ENCODE measurements around the gene RAX.

Gene RAX

DNA sequence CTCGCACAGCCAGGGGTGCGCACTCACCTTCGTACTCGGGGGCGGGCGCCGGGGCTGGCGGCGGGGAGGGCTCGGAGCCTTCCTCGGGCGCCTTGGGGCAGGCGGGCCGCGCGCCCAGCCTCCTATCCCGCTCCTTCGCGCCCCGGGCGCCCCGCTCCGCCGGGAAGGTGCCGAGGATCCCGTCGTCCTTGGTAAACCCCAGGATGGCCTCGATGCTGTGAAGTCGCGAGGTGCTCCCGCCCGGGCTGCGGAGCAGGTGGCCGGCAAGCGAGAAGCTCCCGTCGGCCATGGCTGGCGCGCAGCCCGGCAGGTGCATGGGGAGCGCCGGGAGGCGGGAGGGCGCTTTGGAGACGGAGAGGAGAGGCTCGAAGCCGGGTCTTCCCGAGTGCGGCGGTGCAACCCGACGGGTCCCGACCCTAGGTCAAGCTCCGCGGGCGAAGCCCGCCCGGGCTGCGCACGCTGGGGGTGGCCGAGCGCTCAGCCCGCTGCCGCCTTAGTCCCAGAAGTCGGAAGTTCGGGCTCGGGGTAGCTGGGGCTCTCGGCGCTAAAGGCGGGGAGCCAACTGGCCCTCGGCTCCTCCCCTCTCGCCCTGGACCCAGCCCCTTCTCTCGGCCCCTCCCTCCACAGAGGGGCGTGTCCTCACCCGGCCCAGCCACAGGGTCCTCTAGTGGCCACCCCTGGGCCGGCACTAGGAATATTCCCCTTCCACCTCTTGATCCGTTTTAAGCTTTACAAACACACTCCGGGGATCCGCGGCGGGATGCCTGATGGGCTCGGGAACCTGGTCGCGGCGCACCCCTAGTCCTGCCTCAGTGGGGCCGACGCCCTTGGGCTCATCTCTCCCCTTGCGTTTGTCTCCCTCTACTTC is at the start of gene RAX:
TSS of gene RAX (minus strand) at position 564 of the 868 bp plus-strand sequence. CDS start at position 316, 248 bp downstream.
- no peak for DNase-seq (ENCODE audit: low read depth)

DNA sequence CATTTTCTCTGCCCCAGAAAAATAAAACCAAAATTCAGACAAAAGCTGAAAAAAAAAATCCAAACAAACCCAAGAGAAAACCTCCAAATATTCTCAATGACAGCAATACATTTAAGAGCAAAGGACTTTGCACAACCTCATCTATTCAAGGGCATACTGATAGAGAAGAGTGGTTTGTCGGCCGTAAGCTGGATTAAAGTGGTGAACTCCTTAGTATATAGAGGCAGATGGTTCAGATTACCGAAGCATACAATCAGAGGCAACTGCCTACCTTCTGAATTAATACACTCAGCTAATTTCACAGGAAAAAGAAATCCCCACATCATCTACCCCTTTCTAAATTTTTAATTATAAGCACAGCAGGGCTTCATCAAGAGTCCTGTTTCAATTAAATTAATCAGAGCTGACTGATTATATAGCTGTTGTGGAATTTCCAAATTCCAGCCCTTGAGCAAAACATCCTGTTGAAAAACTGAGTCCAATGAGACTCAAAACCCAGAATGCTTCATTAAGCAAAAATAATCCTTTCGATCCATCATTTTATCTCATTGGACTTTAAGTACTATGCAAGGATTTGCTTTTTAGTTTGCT is 45.3 kb upstream of the RAX start, which contains the start of gene CPLX4:
TSS of gene CPLX4 (minus strand) at position 190 of the 591 bp plus-strand sequence. CDS start at position 3, 187 bp downstream.
- no peak for DNase-seq (ENCODE audit: low read depth)

DNA sequence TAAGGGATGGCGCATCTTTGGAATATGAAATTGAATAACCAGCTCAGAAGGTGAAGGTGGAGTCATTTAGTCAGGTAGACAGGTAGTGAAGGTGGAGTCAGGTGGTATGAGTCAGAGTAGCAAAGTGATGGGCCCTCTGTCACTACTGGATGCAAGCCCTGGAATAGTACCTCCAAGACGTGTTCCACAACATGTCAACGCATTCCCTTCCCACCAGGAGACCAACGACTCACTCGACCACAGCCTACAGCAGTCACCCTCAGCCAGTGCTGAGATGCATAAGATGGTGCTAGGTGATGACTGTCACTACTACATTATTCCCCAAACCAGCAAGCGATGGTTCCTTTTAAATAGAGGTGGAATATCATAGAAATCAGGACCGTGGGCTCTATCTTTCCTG is 38.4 kb upstream of the RAX start:
- no peak for DNase-seq (ENCODE audit: low read depth)

DNA sequence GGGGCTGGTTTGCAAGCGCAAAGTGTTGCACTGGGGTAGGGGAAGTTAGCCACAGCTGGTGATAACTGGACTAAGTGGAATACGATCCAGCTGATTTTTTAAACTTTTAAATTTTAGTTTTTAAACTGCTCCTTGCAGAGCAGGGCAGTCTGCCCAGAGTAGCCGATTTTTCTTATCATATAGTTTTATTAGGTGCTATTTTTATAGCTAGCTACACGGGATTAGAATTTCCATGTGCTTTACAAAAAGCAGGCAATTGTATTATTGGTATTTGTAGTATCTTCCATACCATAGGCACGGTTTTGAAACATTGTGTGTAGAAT is 35.6 kb upstream of the RAX start:
- no peak for DNase-seq (ENCODE audit: low read depth)

DNA sequence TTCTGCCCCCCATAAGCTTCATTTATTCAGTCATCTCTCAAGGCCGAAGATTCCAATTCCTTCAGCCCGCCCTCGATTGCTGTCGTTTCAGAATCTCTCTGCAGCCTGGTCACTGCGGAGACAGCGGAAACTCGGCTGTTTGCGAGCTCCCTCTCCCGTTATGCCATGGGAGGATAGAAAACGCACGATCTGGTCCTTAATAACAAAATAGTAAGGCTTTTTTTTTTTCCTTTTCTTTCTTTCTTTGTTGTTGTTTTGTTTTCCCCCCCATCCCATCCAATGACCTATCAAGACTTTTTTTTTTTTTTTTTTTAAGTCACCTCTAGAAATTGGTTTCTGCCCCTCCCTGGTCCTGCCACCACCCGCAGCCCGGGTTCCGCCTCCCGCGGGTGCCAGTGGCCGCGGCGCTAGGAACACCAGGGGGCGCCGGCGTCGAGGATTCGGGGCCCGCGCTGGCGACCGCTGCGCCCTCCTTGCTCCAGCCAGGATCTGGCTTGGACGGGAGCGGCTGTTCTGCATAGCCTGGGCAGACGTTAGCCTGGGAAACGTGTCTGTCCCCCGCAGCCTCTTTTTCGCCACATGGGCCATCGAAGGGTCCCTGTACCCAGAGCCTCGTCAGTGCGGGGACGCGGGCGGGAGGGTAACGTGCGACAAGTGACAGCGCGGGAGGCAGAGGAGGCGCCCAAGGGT is 35.1 kb upstream of the RAX start:
- peak; percentile 41 for DNase-seq (ENCODE audit: low read depth)

DNA sequence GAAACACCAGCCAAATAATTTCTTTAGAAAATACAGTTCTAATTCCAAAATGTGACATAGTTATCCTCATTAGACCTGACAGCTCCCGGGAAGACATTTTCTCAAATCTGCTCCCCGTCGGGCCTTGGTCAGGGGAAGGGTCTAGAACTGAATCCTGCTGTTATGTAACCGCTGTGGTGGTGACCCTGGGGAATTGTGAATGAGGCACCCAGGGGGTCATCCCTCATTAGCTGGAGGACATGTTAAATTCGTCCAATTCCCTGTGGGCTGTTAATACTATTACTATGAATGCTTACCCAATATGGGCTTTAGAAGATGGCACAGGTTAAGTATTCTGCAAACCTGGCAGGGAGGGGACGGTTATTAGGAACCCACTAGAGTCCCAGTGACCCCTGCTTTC is 33.4 kb upstream of the RAX start:
- DNase-seq (ENCODE audit: low read depth): no peak

DNA sequence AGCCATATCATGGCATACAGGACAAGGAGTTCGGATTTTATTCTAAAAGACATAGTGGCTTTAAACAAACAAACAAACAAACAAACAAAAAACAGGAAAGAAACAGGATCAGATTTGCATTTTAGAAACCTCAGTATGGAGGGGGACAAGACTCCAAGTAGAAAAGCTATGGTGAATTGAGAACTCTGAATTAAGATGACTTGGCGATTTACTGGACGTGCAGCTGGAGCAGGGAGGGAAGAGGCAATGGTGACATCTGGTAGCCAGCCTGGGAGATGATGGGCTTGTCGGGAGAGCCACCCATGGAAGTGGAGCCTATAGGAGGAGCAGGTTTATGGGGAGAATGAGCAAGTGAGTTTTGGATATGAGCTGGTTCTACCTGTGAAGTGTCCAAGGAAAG is 32.0 kb upstream of the RAX start:
- DNase-seq (ENCODE audit: low read depth): no peak

DNA sequence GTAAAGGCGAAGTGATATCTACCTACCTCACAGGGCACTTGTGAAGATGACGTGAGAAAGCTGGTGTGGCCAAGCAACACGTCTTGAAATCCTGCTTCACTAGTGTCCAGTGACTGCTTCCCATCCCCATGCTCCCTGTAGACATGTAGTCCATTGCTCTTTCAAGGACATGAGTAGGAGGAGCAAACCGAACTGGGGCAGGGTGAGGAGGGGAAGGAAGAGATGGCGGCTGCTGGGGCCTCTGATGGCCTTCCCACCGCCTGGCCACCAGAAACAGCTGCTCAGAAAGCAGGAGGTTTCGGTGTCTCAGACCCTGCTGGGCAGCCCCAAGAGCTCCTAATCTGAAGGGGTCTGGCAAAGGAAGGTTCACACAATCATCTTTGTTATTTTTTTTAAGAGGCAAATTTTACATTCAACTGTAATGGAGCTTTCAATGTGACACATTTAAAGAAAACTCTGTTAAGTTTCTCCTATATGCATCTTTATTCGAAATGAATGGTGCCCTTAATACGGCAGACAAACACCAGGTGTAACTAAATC is 30.5 kb upstream of the RAX start:
- no peak for DNase-seq (ENCODE audit: low read depth)

DNA sequence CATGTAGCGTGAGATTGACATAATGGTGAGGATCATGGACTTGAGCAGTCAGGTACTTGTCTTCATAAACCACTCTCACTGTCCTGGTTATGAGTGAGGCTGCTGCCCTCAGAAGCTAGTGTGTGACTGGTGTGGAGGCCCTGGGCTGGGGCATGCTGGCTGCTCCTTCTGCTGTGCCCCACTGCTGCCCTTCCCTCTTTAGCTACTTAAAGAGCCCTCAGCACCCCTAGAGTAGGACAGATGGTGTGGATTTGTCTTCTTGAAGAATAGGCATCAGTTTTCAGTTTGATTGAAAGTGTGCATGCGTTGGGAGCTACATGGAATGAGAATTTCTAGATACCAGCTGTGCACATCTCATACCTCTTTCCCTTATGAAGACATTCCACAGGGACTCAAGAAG is 29.8 kb upstream of the RAX start:
- no peak for DNase-seq (ENCODE audit: low read depth)

DNA sequence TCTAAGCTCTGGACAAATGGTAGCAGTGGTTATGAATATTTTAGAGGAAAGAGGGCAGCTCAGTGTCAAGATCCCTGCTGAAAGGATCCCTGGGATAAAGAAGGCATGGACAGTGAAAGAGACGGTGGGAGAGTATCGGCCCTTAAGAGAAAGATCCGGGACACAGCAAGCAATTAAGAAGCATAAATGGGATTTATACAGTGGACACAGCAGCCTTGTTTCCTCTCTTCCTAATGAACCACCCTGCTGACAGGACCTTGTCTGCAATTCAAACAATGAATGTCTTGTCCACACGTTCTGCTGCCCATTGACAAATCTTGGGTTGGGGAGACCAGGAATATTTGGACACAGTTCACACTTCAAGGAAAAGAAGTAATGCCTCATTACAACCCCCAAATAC is 28.7 kb upstream of the RAX start:
- DNase-seq (ENCODE audit: low read depth): no peak

DNA sequence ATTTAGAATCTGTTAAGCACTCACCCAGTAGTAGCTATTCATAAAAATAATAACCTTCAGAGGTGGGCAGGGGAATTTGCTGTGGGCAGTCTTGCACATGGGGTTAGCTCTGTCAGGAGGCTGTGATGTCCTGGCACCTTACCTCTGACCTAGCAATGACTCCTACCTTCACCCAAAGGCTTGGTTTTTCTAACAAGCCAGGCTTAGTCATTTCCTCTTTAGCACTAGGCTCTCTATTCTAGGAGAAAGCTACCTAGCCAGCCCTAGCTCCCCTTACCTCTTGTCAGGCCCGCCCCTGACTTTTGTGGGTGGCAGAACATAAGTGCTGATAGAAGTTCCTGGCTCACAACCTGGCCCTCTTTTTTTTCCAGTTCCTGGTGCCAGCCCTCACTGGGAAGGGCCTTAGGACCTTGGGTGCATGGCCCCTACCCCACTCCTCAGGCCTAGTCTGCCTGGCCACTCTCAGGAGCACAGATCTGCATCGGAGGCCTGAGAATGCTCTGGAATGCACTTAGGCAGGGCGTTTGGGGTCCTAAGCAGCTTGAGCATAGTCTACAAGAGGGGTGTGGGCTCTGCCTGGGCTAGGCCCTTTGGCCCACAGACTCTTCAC is 27.5 kb upstream of the RAX start:
- no peak for DNase-seq (ENCODE audit: low read depth)

DNA sequence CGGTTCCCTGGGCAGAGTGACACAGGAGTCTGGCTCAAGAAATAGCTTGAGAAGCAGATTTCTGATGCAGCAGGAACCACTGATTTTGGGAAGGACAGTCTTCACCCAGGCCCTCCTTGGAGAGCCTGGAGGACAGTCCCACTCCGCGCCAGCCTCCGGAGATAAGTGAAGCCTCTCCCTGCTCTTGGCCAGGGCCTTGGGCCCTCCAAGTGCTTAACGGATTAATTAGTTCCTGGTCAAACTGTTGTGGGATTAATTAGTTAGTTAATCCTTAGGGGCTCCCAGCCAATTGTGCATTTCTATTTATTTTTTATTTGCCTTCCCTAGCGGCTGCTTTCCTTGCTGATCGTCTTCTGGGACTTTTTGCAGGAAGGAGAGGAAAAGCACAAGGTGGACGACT is 25.6 kb upstream of the RAX start:
- DNase-seq (ENCODE audit: low read depth): no peak

DNA sequence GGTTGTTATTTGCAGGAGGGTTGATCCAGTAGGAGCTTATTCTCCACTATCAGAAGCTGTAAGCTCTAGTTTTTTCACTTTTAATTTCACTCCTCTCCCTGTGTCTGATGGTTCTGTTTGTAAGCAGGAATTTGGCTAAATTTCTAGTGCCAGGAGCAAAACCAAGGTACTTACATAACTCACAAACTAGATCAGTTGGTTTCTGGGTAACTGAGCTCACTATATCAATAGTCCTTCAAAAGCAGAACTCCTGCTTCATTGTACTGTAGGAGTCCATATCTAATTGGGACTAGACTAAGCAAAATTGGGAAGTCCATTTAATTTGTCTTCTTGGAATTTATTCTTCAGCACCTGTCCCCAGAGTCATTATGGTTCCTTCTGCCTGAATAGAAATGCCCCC is 20.1 kb upstream of the RAX start:
- no peak for DNase-seq (ENCODE audit: low read depth)

DNA sequence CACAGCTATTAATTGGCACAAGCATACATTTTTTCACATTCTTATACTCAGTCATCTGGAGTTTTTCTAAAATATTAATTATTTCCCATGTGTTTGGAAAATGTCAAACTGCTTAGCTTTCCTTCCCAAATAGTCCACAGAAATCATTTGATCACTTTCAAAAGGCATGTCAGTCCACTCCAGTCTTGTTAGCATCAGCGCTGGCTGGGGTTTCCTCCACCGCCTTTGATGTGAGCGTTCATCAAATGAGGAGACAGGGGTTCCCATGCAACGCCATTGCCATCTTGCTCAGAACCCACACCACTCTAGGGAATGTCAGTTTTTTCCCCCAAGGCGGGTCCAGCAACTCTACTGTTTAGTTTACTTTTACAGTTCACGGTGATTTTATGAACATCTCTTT is 13.1 kb upstream of the RAX start:
- no peak for DNase-seq (ENCODE audit: low read depth)

DNA sequence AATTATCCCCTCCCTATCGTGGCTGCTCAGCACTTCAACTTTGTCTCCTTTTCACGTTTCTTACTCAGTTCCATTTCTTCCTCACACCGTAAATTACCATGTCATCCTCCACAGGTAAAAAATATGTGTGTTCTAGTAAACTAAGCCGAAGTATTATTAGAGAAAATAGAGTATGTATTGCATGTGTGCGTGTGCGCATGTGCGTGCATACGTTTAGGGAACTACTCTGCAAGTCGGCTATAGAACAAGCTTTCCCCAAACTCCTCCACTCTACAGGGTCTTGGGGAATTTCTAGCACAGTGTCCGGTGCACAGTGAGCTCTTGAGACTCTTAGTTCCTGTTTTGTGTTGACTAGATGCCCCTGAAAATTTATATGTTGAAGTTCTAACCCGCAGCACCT is 9.1 kb upstream of the RAX start:
- DNase-seq (ENCODE audit: low read depth): no peak

DNA sequence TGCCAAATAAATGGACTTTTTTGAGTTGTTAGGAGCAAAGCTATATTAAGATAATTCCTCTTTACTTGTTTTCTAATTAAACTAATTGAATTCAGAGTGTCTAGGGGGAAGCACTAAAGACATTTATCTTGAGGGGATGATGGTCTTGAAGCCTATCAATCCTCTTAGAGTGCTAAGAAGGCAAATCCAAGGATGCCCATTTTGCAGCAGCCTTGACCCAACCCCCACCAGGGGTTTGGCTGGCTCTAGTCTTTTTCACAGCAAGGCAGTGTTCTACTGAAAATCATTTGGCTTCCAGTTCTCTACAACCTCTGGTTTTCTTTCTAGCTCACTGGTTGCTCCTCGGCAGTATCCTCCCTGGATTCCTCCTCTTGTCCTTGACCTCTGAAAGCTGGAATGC is 6.5 kb upstream of the RAX start:
- DNase-seq (ENCODE audit: low read depth): no peak

DNA sequence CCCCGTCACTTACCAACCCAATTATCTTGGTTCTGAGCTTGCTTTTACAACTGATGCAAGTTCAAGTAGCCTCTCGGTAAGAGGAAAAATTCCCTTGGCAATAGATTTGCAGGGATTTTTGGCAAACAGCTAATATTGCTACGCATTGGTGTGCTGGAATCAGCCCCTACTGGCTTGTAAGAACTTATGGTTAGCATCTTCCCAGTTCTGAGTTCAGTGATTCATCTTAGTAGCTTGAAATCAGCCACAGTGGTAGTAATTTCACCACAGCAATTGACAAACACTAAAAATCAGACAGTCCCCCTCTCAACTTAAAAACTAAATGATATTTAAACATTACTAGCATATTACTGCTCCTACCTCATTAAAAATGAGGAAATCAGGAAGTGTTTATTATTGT is 5.9 kb upstream of the RAX start:
- no peak for DNase-seq (ENCODE audit: low read depth)

DNA sequence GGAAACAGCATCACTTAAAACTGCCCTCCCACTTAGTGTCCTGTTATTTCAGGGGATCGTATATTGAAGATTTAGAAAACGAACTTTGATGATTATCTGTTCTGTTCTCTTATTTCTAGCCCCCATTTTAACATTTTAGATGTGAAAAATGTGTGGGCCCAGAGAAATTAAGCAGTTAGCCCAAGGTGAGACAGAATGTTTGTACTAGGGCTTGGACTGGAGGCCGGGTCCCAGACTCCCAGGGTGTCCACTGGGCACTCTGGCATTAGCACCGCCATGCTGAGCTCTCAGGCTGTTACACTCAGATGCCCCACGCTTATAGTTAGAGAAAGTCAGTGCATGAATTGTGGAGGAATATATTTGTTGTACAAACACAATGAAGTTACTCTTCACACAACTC is 5.5 kb upstream of the RAX start:
- no peak for DNase-seq (ENCODE audit: low read depth)

DNA sequence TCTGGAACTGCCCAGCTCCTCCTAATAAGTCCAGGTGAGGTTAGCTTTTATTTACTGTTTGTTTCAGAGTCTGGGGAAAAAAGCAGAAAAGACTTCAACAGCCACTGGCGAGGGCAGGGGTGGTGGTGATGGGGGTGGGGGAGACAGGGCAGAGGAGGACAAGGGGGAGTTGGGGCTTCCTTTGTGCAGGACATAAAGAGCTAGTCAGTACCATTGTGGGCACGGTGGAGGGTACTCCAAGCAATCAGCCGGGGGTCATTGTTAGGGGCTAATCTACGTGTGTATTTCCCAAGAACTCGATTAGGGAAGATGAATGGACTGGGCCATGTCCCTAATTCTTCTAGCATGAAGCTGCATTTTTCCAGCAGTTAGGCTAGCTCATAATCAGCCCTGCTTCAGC is 2.8 kb upstream of the RAX start:
- DNase-seq (ENCODE audit: low read depth): no peak

DNA sequence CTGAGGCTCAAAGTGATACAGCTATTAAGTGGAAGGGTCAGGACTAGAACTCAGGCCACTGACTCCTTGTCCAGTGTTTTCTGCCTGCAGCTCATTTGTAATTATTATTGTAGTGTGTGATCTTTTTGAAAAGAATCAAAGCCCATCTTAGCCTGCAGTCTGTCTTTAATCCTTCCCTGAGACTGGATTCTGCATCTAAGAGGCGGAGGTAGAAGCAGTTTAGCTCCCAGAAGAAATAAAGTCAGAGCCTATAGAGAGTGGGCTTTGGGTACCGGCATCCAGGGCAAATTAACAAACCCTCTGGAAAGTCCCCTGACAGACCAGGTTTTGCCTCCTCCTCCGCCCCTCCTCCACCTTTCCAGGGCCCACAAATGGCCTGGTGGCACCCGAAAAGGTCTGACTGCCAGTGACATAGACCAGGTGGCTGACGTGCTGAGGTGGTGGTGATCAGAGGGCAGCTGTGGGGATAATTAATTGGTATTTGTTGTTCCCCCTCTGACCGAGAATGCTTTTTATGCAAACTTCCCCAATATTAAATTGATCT is 2.2 kb upstream of the RAX start:
- no peak for DNase-seq (ENCODE audit: low read depth)

DNA sequence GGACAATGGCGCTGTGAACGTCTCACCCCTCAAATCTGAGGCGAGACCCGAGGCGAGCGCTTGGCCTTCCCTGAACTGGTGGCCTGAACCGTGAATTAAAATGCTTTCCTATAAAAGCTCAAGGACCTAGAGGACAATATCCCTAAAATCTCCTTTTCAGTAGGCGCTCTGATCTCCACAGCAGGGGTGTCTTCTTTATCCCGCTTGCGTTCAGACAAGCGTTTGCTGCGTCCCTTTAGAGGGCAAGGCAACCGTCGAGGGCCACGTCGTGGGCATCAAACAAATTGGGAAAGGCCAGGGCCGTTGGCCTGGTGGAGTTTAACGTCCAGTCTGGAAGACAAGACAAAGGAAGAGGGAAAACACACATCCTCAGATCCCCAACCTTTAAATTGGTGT is 1.3 kb upstream of the RAX start:
- no peak for DNase-seq (ENCODE audit: low read depth)

DNA sequence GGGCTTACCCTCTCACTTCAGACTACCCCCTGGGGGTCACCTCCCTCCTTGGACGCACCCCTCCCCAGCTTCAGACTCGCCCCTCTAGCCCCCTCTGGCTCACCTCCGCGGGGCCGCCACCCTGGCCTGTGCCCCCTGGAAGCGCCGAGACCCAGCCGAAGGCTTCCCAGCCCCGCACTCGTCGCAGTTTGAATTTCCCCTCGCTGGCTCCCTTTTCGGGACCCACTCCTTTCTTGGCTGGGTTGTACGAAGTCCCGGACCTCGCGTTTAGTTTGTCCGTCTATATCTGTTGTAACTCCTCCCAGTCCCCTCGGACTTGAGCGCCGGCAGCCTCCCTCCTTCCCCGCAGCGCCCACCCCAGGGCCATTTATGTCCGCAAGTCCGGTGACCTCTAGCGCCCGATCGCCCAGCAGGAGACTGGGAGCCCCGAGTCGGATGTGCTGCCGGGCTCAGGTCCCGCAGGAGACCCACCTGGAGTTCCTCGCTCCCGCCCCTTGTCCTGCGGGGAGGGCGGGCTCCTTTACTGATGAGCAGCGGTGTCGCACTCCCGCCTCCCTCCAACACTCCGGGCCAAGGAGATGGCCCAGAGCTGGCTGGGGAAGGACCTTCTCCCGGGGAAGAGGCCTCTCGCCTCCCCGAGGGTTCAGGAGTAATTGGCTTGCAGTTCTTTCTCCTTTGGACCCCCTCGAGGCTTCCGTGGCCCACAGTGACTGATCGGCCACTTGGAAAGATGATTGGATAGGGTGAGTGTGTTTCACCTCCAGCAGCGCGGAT is 692 bp upstream of the RAX start:
- no peak for DNase-seq (ENCODE audit: low read depth)
